ENCODE measurements around the gene PAIP1.
A peak's percentile ranks its signal among the peaks of the same experiment; 100 is the strongest.
"Not testable (repeated sequence)": the region's sequence is repeated elsewhere in the genome, so short reads cannot be mapped to it uniquely, and the experiment has no call there.

Gene PAIP1

DNA sequence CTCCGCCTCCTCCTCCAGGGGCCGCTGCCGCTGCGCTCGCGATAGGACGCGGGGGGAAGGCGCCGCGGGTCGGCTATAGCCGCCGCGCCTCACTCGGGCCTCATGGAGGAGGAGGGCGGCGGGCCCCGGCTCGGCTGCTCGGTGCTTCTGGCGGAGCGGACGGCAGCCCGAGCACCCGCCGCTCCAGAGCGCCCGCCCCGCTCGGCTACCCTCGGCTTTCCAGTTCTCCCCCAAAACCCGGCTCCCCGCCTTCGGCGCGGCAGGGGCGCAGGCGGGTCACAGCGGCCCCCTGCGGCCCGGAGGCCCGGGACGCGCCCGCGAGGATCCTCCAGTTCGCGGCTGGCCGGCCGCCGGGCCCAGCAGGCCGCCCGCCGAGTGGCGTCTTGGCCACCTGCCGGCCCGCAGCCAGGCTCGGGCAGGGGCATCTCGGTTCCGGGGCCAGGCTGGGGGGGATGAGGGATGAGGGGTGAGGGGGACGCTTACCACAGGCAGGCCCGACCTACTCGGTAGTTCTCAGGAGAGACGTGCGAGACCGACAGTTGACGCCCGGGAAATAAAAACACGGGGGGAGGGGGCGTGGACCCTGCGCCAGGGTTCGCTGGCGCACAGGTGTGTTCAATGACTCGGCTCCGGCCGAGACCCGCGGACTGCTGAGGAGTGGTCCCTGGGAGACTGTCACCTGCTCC, at the start of gene PAIP1:
Gene PAIP1, minus strand, starts transcription at position 221 of the 686 bp plus-strand sequence. CDS start 231 bp downstream, outside the sequence.
- Histone ChIP-seq H3K4me3 (peak within 1 kb of the TSS; percentile 61 to 88 (median 74)), H3K27ac (peak within 1 kb of the TSS; percentile 94 to 100 (median 98))

DNA sequence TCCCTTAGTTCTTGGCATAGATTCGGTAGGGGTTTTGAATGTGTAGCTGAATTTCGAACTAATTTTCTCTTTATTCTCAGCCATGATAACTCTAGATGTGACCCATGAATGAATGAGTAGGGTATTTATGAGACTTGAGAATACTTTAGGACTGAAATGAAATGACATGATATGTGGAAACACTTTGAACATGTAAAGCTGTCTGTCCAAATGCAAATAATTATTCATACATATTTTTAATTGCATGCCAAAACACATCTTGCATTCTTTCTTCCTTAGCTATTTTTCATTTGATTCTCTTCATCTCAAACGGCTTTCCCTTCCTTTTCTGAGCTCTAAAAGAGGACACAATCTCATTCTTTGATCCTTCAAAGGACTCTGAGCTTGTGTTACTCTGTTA, 49.5 kb upstream of the PAIP1 start:
- Histone ChIP-seq H3K27ac (no peak overlapping the region), H3K4me3 (no peak overlapping the region)

DNA sequence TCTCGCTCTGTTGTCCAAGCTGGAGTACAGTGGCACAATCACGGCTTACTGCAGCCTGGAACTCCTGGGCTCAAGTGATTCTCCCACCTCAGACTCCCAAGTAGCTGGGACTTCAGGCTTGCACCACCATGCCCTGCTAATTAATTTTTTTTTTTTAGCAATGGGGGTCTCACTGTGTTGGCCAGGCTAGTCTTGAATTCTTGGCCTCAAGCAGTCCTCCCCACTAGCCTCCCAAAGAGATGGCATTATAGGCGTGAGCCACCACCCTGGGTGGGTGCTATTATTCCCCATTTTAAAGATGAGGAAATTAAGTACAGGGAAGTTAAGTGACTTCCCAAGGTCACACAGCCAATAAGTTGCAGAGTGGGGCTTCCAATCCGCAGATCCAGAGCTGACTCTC, 47.8 kb upstream of the PAIP1 start:
- no peak overlapping the region for H3K27ac ChIP-seq
- H3K4me3 ChIP-seq = no peak overlapping the region

DNA sequence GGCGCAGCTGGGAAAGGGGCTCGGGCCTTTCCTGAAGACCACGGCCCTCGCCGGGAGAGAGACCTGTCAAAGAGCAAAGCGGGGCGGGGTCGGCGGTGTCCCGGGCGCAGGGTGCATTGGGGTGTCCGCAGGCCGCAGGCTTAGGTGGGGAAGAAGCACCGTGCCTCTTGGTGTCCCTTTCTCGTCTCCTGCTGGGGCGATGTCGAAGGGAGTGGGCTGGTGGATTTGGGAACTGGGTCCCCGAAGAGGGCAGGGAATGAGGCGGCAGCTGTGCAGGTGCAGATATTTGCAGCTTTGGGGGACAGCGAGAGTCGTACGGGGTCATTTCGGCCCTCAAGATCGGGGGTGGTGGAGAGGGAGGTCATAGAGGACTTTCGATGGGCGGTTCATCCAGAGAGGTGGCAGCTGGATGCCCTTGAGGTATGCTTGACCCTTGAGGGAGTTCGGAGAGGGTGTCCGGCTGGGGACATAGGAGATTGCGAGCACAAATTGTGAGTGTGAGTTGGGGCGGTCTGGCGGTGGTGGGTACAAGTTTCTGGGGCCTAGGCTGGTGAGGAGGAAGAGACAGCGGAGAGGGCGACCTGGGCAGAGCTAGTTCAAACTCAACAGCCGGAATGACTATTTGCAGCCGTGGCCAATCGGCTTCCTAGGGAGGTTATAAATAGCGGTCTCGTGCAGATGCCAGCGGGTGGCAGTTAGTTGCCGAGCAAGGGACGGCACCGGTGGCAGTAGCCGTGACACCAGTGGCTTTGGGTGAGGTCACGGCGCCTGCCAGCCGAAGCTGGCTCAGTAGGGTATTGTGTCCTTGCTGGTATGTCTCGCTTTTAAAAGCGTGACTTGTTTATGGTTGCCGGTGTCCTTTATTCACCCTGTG, 46.7 kb upstream of the PAIP1 start:
- H3K4me3 ChIP-seq = peak overlapping the region; percentile 51 to 91 (median 79)
- peak overlapping the region; percentile 48 to 95 (median 87) for H3K27ac ChIP-seq

GRCh38 chr5:43602461-43603343, 45.8 kb upstream of the PAIP1 start, which contains the start of gene NNT:
Gene NNT, plus strand, starts transcription at chr5:43603180. Its CDS starts 6,016 bp downstream, at chr5:43609196.
- peak within 1 kb of the TSS; percentile 51 to 91 (median 79) for H3K4me3 ChIP-seq
- H3K27ac ChIP-seq = peak within 1 kb of the TSS; percentile 48 to 95 (median 87)

DNA sequence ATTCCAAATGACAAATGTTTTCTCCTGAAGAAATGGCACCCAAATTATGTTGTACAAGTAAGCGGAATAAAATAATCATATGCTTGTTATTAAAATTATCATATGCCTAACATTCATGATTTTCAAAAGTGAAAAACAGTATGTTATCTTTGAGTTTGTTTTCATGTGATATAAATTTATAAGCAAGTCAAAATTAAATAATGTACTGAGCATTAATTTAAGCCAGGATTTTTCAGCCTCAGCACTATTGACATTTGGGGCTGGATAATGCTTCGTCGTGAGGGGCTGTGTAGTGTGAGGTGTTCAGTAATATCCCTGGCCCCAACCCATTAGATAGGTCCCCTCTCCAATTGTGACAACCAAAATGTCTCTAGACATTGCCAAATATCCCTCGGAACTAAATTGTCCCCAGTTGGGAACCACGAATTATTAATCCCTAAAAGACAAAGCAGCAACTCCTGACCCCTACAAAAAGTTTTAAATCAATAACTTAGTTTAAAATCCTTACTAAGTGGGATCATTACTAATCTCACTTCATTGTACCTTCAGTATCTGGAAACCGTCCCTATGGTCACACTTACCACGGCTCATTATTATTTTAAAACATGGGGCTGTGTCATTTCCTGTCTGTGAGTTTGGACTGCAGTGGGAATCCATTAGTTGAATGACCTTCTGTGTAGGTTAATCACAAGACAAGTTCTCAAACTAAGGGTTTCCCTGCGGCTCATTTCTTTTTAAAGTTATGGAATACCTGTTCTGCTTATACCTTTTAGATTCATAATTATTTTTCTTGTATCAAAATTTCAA, 44.8 kb upstream of the PAIP1 start:
- peak overlapping the region in 6 of 7 experiments; percentile 51 to 91 (median 82) for H3K4me3 ChIP-seq
- H3K27ac ChIP-seq = peak overlapping the region in 16 of 21 experiments; percentile 27 to 95 (median 88)

DNA sequence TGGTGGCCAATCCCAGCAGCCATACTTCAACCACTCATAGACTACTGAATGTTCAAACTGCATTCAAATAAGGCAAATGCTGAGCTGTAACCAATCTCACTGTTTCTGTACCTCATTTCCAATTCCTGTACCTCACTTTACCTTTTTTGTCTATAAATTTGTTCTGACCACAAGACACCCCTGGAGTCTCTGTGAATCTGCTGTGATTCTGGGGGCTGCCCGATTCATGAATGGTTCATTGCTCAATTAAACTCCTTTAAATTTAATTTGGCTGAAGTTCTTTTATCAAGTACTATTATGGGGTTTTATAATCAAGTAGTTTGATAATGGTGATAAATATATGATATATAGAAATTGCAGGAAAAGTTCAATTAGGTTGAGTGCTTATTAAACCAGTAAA, 42.0 kb upstream of the PAIP1 start:
- not testable (repeated sequence) for H3K27ac ChIP-seq, H3K4me3 ChIP-seq

DNA sequence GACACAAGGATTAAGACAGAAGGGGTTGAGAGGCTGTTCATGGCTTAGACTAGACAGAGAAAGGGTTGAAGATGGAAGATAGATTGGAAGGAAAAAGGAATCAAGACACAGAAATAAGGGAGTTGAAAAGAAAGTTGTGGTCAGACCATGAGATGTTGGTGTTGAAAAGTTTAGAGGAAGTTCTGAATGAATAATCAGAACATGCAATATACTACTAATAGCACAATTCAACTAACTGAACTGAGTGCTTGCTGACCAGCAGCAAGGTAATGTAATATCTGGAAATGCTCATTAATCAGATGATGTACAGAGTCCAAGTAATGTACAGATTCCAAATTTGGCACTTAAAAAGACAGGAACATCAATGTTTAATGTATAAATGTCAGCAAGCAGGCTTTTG, 35.5 kb upstream of the PAIP1 start:
- Histone ChIP-seq H3K4me3 (no peak overlapping the region), H3K27ac (no peak overlapping the region)

GRCh38 chr5:43590700-43591099, 33.8 kb upstream of the PAIP1 start:
- H3K27ac ChIP-seq = no peak overlapping the region

DNA sequence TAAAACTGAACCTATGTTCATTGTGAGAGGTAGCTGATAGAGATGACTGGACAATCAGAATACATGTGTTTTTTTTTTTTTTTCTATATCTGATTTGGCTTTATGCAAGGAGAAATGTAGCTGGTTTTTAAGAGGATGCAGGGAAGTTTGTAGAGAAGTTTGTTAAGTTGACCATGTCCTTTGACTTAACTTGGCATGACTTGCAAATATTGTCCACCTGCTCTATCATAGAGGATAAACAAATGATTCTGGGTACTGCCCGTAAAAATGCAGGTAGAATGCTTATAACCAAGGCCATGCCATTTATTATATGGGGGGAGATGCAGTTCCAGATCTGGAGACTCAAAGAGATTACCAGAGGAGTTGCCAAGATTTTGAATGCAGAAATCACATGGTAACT, 32.4 kb upstream of the PAIP1 start:
- Histone ChIP-seq H3K27ac (no peak overlapping the region), H3K4me3 (no peak overlapping the region)

More at GRCh38 chr5:43590700-43591099, 33.8 kb upstream of the PAIP1 start:
- H3K4me3 ChIP-seq = no peak overlapping the region

DNA sequence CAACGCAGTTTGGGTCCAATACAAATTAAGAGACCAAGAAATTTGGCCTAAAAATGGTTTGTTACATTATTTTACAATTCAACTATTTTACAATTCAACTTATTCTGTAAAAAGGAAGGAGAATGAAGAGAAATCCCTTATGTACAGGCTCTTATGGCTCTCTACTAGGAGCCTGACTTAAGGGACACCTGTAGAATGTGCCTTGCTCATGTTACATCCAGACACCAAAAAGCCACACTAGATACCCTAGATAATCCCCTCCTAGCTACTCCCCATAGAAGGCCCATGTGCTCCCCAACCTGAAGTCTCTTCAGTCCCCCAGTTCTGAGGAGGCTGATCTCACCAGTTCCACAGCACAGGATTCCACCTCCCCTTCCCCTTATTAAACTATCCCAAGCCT, 32.0 kb upstream of the PAIP1 start:
- H3K4me3 ChIP-seq = no peak overlapping the region
- H3K27ac ChIP-seq = no peak overlapping the region

DNA sequence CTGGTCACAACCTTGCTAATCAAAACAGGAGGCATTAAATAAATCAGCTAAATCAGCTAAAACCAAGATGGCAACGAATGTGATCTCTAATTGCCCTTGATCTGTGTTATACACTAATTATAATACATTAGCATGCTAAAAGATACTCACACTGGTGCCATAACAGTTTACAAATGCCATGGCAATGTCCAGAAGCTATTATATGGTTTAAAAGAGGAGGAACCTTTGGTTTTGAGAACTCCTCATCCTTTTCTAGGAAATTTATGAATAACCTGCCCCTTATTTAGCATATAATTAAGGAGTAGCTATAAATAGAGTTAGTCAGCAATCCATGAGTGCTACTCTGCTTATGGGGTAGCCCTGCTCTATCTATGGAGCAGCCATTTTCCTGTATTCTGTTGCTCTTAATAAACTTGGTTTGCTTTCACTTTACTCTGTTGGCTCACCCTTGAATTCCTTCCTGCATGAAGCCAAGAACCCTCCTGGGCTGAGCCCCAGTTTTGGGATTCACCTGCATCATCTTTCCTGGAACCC, 27.4 kb upstream of the PAIP1 start:
- Histone ChIP-seq H3K27ac (no peak overlapping the region), H3K4me3 (no peak overlapping the region)

DNA sequence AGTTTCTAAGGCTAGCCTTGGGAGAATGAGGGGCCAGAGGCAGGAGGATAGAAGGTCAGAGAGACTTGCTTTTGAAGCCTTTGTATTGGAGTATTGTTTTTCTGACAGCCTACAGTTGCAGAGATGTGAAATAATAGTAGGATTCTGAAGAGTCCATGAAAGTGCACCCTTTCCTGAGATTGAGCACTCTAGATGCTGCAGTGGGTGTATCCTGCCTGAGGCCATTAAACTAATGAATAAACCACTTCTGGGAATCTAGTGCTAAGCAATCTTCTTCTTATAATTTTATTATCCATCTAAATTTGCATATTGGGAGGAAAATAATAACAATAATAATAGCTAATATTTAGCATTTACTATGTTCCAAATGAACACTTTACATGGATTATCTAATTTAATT, 26.8 kb upstream of the PAIP1 start:
- Histone ChIP-seq H3K27ac (no peak overlapping the region), H3K4me3 (no peak overlapping the region)

- Histone ChIP-seq H3K4me3 (no peak overlapping the region), H3K27ac (no peak overlapping the region)
Observed at GRCh38 chr5:43582082-43583005, 25.5 kb upstream of the PAIP1 start.

DNA sequence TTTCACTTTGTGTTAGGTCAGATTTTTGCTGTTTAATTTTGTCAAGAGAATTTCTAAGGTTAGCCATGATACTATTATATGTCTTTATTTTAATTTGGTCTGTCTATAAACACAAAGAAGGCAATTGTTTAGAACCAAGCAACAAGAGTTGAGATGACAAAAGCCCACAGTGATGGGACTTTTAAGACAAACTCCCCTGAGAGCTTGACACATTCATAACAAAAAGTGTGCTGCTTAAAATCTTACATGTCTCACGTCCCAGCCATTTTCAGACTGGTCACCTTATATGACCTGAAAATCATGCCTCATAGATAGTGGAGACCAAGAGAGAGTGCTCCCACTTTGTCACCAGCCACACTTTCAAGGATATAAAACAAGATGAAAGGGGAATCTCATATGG, 24.5 kb upstream of the PAIP1 start:
- H3K27ac ChIP-seq = no peak overlapping the region

DNA sequence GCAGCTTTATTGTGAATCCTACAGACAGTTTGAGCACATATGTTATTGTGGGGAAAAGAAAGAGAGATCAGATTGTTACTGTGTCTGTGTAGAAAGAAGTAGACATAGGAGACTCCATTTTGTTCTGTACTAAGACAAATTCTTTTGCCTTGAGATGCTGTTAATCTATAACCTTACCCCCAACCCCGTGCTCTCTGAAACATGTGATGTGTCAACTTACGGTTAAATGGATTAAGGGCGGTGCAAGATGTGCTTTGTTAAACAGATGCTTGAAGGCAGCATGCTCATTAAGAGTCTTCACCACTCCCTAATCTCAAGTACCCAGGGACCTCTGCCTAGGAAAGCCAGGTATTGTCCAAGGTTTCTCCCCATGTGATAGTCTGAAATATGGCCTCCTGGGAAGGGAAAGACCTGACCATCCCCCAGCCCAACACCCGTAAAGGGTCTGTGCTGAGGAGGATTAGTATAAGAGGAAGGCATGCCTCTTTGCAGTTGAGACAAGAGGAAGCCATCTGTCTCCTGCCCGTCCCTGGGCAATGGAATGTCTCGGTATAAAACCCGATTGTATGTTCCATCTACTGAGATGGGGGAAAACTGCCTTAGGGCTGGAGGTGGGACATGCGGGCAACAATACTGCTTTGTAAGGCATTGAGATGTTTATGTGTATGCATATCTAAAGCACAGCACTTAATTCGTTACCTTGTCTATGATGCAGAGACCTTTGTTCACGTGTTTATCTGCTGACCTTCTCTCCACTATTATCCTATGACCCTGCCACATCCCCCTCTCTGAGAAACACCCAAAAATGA, 23.7 kb upstream of the PAIP1 start:
- H3K27ac ChIP-seq, H3K4me3 ChIP-seq: not testable (repeated sequence)

More for the DNA sequence above, 24.5 kb upstream of the PAIP1 start:
- H3K4me3 ChIP-seq = no peak overlapping the region

- H3K4me3 ChIP-seq = no peak overlapping the region
- H3K27ac ChIP-seq = no peak overlapping the region
Observed at GRCh38 chr5:43573058-43573457, 16.2 kb upstream of the PAIP1 start.
